GM18511 (cell line): ENCODE measurements around the gene PTMS.

Source experiments
- ATAC-seq: cut with Tn5 transposase; IDR thresholded peaks from one replicate; pipeline ENCODE4 v1.9.1; 2021; ENCODE audit warnings: mild to moderate bottlenecking, moderate library complexity; ENCODE audit not compliant: unreplicated experiment

PTMS gene

DNA sequence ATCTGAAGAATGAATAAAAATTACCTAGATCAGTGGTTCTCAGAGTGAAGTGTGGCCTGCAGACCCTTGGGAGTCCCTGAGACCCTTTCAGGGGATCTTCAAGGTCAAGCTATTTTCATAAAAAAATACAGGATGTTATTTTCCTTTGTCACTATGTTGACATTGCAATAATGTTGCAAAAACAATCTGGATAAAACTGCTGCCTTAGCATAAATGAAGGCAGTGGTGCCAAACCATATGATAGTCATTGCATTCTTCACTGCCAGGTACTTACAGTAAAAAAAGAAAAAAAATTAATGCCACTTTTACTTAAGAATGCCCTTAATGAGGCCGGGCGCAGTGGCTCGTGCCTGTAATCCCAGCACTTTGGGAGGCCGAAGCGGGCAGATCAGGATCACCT, 21.1 kb downstream of the PTMS start:
- ATAC-seq: no peak

DNA sequence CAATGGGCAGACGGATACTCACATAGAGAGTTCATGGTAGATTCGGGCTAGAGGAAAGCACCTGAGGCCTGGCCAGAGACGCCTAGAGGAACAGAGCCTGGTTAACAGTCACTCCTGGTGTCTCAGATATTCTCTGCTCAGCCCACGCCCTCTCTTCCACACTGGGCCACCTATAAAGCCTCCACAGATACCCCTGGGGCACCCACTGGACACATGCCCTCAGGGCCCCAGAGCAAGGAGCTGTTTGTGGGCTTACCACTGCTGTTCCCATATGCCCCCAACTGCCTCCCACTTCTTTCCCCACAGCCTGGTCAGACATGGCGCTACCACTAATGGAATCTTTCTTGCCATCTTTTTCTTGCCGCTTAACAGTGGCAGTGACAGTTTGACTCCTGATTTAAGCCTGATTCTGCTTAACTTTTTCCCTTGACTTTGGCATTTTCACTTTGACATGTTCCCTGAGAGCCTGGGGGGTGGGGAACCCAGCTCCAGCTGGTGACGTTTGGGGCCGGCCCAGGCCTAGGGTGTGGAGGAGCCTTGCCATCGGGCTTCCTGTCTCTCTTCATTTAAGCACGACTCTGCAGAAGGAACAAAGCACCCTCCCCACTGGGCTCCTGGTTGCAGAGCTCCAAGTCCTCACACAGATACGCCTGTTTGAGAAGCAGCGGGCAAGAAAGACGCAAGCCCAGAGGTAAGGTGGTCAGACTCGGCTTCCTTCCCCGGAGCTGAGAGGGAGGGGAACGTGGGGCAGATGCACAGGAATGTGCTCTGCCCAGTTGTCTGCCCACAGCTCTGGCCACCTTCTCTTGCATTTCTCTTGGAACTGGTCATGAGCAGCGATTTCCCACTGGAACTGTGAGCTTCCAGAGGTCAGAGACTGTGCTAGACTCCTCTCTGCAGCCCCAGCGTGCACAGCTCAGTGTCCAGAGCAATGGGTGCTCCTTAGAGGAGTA, 23.1 kb downstream of the PTMS start, which contains the start of gene CD4:
Gene CD4, plus strand, starts transcription at position 557 of the 953 bp plus-strand sequence. CDS start 10,611 bp downstream, outside the sequence.
- ATAC-seq: no peak

DNA sequence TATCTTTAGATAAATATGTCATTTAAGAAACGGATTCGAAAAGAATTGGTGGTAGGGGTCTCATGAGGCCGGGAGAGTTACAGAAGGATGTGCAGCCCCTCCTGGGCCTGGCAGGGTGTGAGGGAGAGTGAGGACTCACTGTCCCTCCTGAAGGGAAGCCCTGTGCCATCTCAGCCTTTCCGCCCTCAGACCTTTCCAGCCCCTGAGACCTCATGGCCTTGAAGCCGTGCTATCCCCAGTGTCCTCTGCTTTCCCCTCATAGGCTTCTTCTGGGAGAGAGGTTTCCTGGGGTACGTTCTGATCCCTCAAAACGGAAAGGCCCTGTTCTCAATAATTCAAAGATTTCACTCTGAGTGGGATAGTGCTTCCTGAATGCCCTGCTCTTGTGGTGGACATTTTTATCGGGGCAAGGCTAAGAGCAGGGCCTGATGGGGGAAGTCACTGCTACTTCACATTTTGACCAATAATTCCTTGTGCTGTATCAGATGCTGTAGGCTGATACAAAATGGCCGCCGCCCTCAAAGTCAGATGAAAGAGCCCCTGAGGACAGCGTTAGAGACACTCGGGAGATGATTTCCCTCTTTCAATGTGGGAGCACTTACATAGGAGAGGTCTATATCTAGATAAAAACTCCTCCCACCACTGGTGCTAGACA, 24.5 kb downstream of the PTMS start:
- no peak for ATAC-seq

DNA sequence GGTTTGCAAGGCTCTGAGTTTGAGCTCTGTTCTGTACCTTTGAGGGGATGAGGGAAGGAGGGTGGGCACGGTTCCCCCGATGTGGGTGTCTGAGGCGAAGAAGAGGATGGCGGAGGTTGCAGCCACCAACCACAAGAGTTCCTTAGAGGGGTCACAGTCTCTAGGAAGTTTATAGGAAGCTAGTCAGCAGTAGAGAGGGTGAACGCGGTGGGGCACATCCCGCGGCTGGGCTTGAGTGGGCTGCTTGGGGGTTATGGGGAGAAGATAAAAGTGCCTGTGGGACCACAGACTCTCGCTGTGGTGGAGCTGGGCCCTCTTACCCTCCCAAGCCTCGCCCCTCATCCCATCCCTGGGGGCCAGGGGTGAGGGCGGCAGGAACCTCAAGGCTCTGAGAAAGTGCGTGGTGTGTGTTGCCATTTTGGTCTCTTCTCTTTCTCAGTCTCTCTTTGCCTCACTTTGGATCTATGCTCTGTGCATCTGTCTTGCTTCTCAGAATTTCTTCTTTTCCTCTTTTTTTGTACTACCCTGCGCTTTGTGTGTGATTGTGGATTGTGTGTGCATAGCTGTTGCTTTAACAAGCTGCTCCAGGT, 25.9 kb downstream of the PTMS start:
- no peak for ATAC-seq

DNA sequence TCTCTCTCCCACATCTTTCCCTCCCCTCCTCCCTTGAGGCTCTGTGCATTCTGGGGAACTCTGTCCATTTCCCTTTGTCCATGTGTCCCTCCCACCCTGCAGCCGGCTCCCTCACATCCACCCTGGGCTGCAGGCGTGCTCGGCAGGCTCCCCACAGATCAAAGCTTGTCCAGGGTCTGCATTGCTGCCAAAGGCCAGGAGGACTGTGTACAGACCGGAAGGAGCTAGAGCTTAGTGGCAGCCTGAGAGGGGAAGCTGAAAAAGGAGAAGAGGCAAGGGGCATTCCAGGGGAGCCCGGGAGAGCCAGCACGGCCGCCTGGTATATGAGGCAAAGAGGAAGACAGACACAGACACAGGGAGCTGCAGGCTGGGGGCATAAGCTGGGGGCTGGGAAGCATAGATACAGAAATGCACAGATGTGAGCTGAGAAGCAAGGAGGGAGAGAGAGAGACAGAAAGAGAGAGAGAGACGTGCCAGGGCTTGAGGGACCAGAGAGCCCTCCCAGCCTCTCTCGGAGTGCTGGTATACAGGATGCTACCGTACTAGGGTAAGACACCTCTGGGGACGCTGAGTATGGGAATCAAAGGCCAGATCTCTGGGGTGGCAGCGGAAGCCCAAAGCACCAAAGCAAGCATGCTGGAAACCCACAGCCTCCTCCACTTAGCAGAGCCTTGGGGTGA, 26.5 kb downstream of the PTMS start:
- ATAC-seq: peak; percentile 61

DNA sequence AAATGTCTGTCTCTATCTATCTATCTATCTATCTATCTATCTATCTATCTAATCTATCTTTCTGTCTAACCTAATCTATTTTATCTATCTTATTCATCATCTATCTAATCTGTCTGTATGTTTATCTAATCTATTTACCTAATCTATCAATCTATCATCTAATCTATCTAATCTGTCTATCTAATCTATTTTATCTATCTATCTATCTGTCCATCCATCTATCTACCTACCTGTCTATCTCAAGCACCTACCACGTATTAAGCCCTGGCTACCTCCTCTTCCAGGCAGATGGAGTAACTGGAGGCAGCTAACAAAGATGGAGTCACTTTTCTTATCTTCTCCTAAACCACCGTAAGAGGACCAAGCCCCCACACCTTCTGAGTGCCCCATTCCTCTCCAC, 28.9 kb downstream of the PTMS start:
- ATAC-seq: no peak

DNA sequence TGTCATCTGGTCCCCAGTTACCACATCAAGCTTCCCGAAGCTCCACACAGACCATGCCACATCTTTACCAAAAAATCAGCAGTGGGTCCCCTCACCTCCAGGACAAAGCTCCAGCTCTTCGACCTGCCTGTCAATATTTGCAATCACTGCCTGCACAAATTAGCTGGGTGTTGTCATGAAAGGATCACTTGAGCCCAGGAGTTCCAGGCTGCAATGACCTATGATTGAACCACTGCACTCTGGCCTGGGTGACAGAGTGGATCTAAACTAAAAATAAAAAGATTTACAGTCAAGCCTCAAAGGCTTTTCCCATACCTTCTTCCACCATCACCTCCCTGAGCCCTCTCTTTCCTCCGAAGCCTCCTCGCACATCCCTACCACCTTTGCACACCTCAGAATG, 30.4 kb downstream of the PTMS start:
- ATAC-seq: no peak

DNA sequence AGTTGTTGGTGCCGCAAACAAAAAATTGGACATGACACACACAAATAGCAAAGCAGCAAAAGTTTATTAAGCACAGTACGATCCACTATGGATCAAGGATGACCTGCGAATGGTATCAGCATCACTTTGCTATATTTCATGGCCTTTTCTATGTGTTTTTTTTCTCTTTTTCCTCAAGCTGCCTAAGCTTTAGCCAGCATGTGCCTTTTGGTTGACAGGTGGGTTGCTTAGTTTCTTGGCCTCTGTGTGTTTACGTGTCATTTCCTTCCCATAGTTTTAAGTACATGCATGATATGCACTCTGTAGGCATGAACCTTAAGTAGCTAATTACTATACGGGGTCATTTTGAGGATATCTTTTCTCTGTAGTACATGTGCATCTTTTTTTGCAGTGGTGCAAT, 33.0 kb downstream of the PTMS start:
- ATAC-seq: no peak

DNA sequence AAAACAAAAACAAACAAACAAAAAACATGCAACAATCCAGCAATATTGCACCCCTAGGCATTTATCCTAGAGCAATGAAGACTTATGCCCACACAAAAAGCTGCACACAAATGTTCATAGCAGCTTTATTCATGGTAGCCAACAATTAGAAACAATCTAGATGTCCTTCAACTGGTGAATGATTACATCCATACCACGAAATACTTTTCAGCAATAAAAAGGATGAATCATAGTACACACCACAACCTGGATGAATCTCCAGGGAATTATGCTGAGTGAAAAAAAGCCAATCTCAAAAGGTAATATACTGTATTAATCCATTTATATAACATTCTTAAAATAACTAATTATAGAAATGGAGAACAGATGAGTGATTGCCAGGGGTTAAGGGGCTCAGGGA, 41.0 kb downstream of the PTMS start:
- ATAC-seq: no peak

DNA sequence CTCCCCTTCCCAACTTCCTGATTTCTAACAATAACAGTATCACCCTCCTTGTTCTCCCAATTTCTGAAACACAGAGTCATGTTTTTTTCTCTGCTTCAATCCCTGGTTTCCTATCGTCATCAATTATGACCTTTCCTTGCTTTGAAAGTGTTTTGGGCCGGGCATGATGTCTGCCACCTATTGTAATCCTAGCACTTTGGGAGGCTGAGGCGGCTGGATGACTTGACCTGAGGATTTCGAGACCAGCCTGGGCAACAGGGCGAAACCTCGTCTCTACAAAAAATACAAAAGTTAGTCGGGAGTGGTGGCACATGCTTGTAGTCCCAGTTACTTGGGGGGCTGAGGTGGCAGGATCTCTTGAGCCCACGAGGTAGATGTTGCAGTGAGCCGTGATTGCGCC, 42.9 kb downstream of the PTMS start:
- ATAC-seq: no peak

DNA sequence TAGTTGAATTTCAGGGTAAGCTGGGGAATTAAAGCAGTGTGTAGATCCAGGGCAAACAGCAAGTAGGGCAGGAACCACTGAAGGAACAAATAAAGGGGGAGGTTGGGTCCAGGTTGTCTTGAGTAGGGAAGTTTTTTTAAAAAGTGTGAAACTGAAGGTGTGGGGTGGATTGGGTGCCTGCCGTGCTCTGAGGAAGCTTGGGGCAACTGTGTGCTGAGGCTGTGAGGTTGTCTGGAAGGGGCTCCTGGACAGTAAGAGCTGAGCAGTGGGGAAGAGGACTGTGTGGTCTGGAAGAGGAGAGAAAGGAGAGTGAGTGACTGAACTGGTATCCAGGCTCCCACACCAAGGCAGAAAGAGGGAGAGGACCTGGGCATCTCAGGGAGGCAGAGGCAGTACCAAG, 44.6 kb downstream of the PTMS start:
- ATAC-seq: no peak

DNA sequence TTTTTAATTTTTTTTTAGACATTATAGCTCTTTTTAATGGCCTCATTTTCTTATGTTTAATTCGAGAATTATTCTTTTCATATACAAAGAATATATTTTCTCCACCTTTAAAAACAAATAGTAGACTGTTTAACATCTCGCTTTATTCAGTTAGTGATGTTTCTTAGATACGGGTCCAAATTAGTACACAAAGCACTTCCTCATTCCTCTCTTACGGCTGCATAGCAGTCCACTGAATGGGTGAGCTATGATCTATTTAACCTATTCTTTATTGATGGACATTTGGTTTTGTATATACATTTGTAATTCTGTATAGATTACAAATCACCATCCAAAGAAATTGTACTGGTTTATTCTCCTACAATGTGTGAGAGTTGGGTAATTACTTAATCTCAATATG, 47.2 kb downstream of the PTMS start:
- ATAC-seq: no peak

DNA sequence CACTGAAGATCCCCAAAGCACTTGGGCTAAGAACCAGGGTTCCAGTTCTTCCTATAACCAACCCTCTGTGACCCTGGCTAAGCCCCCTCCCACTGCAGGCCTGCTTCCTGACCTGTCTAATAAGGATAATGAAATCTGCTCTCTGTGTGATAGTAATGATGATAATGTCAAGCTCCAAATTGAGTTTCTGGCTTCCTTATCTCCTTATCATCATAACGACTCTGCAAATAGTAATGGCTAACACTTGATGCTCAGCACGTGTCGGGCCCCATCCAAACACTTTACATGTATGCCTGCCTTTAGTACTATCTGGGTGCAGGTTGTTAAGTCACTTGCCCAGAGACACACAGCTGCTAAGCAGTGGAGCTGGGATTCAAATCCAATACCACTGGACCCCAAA, 50.4 kb downstream of the PTMS start:
- no peak for ATAC-seq

DNA sequence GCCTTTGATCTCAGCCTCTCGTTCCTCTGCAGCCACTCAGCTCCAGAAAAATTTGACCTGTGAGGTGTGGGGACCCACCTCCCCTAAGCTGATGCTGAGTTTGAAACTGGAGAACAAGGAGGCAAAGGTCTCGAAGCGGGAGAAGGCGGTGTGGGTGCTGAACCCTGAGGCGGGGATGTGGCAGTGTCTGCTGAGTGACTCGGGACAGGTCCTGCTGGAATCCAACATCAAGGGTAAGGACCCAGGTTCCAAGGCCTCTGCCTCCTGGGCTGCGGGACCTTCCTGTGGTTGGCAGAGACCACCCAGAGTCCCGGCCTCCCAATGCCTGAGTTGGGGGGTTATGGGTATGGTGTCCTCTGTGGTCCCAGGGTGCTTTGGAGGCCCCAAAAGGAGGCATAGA, 50.9 kb downstream of the PTMS start:
- ATAC-seq: no peak

DNA sequence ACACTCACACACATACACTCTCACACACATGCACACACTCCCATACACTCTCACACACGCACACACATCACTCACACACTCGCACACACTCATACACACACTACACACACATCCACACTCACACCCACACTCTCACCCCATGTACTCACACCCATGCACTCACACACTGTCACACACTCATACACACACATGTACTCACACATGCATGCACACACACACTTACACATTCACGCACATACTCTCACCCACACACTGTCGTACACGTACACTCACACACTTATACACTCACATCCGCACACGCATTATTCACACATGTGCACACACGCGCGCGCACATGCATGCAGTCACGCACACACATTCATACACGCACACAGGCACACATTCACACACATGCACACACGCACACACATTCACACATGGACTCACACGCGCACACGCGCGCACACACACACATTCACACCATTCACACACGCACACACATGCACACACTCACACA, 51.5 kb downstream of the PTMS start:
- no peak for ATAC-seq

DNA sequence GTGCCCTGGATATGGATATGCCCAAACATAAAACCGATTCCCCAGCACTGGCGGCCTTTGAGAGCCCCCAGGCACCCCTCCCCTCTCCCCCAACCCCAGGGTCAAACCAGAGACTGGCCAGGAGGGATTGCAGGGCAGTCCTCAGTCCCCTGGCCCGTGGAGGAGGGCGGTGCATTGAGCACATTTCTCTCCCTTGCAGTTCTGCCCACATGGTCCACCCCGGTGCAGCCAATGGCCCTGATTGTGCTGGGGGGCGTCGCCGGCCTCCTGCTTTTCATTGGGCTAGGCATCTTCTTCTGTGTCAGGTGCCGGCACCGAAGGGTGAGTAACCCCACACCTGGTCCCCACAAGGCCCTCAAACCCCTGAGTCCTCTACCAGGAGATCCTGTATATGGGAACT, 52.1 kb downstream of the PTMS start:
- no peak for ATAC-seq

DNA sequence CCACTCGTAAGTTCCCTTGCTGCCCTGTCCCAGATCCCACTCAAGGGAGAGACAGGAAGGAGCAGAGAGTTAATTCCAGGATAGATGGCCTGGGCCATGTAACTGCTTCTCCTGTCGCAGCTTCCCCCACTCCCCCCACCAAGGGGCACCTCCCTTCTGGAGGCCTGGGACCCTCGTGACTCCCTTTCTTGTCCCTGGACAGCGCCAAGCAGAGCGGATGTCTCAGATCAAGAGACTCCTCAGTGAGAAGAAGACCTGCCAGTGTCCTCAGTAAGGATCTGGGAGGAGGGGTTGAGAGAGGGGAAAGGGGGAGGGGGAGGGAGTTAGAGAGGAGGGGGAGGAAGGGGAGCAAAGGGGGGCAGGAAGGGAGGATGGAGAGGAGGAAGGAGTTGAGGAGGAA, 52.5 kb downstream of the PTMS start:
- no peak for ATAC-seq

DNA sequence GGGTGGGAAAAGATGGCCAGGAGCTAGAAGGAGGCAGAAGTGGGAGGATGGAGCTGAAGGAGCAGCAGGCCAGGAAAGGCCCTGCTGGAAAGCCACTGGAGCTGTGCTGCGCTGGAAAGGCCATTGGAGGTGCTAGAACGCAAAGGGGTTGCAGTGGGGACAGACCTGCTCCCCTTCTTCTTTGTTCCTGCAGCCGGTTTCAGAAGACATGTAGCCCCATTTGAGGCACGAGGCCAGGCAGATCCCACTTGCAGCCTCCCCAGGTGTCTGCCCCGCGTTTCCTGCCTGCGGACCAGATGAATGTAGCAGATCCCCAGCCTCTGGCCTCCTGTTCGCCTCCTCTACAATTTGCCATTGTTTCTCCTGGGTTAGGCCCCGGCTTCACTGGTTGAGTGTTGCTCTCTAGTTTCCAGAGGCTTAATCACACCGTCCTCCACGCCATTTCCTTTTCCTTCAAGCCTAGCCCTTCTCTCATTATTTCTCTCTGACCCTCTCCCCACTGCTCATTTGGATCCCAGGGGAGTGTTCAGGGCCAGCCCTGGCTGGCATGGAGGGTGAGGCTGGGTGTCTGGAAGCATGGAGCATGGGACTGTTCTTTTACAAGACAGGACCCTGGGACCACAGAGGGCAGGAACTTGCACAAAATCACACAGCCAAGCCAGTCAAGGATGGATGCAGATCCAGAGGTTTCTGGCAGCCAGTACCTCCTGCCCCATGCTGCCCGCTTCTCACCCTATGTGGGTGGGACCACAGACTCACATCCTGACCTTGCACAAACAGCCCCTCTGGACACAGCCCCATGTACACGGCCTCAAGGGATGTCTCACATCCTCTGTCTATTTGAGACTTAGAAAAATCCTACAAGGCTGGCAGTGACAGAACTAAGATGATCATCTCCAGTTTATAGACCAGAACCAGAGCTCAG, 53.2 kb downstream of the PTMS start:
- ATAC-seq: no peak

DNA sequence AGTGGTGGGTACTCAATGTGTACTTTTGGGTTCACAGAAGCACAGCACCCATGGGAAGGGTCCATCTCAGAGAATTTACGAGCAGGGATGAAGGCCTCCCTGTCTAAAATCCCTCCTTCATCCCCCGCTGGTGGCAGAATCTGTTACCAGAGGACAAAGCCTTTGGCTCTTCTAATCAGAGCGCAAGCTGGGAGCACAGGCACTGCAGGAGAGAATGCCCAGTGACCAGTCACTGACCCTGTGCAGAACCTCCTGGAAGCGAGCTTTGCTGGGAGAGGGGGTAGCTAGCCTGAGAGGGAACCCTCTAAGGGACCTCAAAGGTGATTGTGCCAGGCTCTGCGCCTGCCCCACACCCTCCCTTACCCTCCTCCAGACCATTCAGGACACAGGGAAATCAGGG, 54.0 kb downstream of the PTMS start:
- no peak for ATAC-seq
